ENCODE results near the gene ZNF763.
"Not testable (repeated sequence)": the region's sequence is repeated elsewhere in the genome, so short reads cannot be mapped to it uniquely, and the experiment has no call there.

ZNF763 gene

GRCh38 chr19:11973019-11973810, 8.4 kb downstream of the ZNF763 start:
- DNase-seq = no peak

GRCh38 chr19:11978492-11979100, 13.8 kb downstream of the ZNF763 start:
- DNase-seq = no peak

GRCh38 chr19:11979527-11979926, 14.7 kb downstream of the ZNF763 start:
- no peak for DNase-seq

GRCh38 chr19:11982526-11982925, 17.7 kb downstream of the ZNF763 start:
- no peak for DNase-seq

- no peak for DNase-seq
These were observed 20.1 kb downstream of the ZNF763 start for GRCh38 chr19:11984986-11985385.

- no peak for DNase-seq
These were observed 21.9 kb downstream of the ZNF763 start for GRCh38 chr19:11986754-11987153.

- DNase-seq = peak; percentile 91
These were observed 22.8 kb downstream of the ZNF763 start for GRCh38 chr19:11987405-11988281.

- DNase-seq = no peak
These were observed 24.2 kb downstream of the ZNF763 start for GRCh38 chr19:11989112-11989456.

GRCh38 chr19:11991921-11992320, 27.1 kb downstream of the ZNF763 start:
- not testable (repeated sequence) for DNase-seq

GRCh38 chr19:11995174-11995573, 30.3 kb downstream of the ZNF763 start:
- DNase-seq = no peak

- no peak for DNase-seq
These were observed 35.5 kb downstream of the ZNF763 start for GRCh38 chr19:12000152-12000981.

GRCh38 chr19:12015015-12015752, 50.3 kb downstream of the ZNF763 start:
- DNase-seq = no peak

GRCh38 chr19:12015753-12016116, 50.9 kb downstream of the ZNF763 start:
- DNase-seq = no peak
